PC-3 (cell line): Measurements from ENCODE around the gene NTF3. TPM values are rescaled to one million over a fixed set of nuclear protein-coding genes. Genes with fewer than 3 reads are reported as not detected.

Experiments
- ATAC-seq: fragments of 200-7000 bp; cut with Tn5 transposase; 2 replicates; pipeline ENCODE4 v1.9.1; 2020; ENCODE audit warnings: mild to moderate bottlenecking, moderate library complexity
- BruUV-seq: library from RNA; stranded (reverse); fragments of 400-500 nt; replicated peaks from 2 replicates; lab custom pipeline; 2021; lab: Mats Ljungman, UMichigan
- CTCF ChIA-PET: fragments of 300-600 bp; sonication (Branson Sonifier 250); formaldehyde crosslinking; loops from one replicate; lab custom pipeline; 2022; ENCODE audit warnings: antibody characterized with exemption; lab: Charles Lee
- POLR2A ChIA-PET: fragments of 300-600 bp; sonication (Branson Sonifier 250); formaldehyde crosslinking; loops from one replicate; lab custom pipeline; 2022; ENCODE audit warnings: antibody characterized with exemption; ENCODE audit not compliant: unreplicated experiment; lab: Charles Lee
- DNase-seq: peaks from one replicate; pipeline ENCODE4 v3.0.0-alpha.2; 2015
- H2AFZ ChIP-seq: fragments of 300-600 bp; sonication (generic); 2 replicates; pipeline ENCODE4 v1.6.0; 2016; ENCODE audit warnings: antibody characterized with exemption, low read length
- H3F3A ChIP-seq: fragments of 300-600 bp; sonication (generic); one replicate; pipeline ENCODE4 v1.6.0; 2017; ENCODE audit warnings: antibody characterized with exemption, low read length, control low read depth, mild to moderate bottlenecking; ENCODE audit not compliant: unreplicated experiment
- H3K27ac ChIP-seq: fragments of 300-600 bp; sonication (generic); 2 replicates; pipeline ENCODE4 v1.5.1; 2016; ENCODE audit warnings: mild to moderate bottlenecking, low read length
- H3K27me3 ChIP-seq: fragments of 300-600 bp; sonication (generic); 2 replicates; pipeline ENCODE4 v1.6.1; 2016; ENCODE audit warnings: low read length, mixed read lengths
- H3K36me3 ChIP-seq: fragments of 300-600 bp; sonication (generic); 2 replicates; pipeline ENCODE4 v1.6.1; 2016; ENCODE audit warnings: low read depth, mixed run types, low read length, mixed read lengths
- H3K4me1 ChIP-seq: fragments of 300-600 bp; sonication (generic); 2 replicates; pipeline ENCODE4 v1.5.1; 2016; ENCODE audit warnings: low read length; ENCODE audit not compliant: insufficient read depth
- H3K4me2 ChIP-seq: fragments of 300-600 bp; sonication (generic); 2 replicates; pipeline ENCODE4 v1.6.0; 2016; ENCODE audit warnings: low read length
- H3K4me3 ChIP-seq: fragments of 300-600 bp; sonication (generic); 2 replicates; pipeline ENCODE4 v1.5.1; 2016; ENCODE audit warnings: mild to moderate bottlenecking, low read length, mixed read lengths
- H3K79me2 ChIP-seq: fragments of 300-600 bp; sonication (generic); 2 replicates; pipeline ENCODE4 v1.6.1; 2017; ENCODE audit warnings: low read length, mixed read lengths
- H3K9ac ChIP-seq: fragments of 300-600 bp; sonication (generic); 2 replicates; pipeline ENCODE4 v1.6.0; 2016; ENCODE audit warnings: mild to moderate bottlenecking, low read length
- H3K9me2 ChIP-seq: fragments of 300-600 bp; sonication (generic); replicated peaks from 2 replicates; pipeline ENCODE4 v1.6.1; 2016; ENCODE audit warnings: mixed run types, low read length, mixed read lengths
- H3K9me3 ChIP-seq: fragments of 300-600 bp; sonication (generic); 2 replicates; pipeline ENCODE4 v1.6.1; 2016; ENCODE audit warnings: low read length, mixed read lengths
- H4K20me1 ChIP-seq: fragments of 300-600 bp; sonication (generic); 2 replicates; pipeline ENCODE4 v1.6.1; 2016; ENCODE audit warnings: low read length, mixed read lengths
- CTCF ChIP-seq: fragments of 300-600 bp; sonication (generic); conservative IDR thresholded peaks from 2 replicates; pipeline ENCODE4 v1.5.1; 2017; ENCODE audit warnings: antibody characterized with exemption, low read depth, mild to moderate bottlenecking, low read length
- EZH2 ChIP-seq: fragments of 300-600 bp; sonication (generic); IDR thresholded peaks from one replicate; pipeline ENCODE4 v1.6.1; 2017; ENCODE audit warnings: antibody characterized with exemption, mild to moderate bottlenecking, low read length; ENCODE audit not compliant: unreplicated experiment
- EZH2phosphoT487 ChIP-seq: fragments of 300-600 bp; sonication (generic); IDR thresholded peaks from 2 replicates; pipeline ENCODE4 v1.6.1; 2018; ENCODE audit warnings: mild to moderate bottlenecking, antibody characterized with exemption, low read length, borderline replicate concordance
- intact Hi-C: fragments of 100-400 bp; cut with micrococcal nuclease; formaldehyde crosslinking; loops from 2 replicates; pipeline ENCODE4 v1.9.0; 2023
- total RNA-seq: library from RNA; depleted of rRNA; stranded (reverse); fragments of >200 nt; gene quantifications from 2 replicates; pipeline ENCODE4 v1.2.3, GENCODE V29; 2014

Gene NTF3
- total RNA-seq, 1 experiment from 2014 or later, result not detected

- no TSS peak for BruUV-seq
- Histone ChIP-seq H3K27me3 (peaks cover 23% of the 10 kb centered on the region; the same call in 1 of the 2 replicates), H3K4me2 (no peak overlapping the region), H3K4me1 (no peaks in the 10 kb centered on the region), H2AFZ (no peak overlapping the region), H3K79me2 (no peaks in the 10 kb centered on the region), H3K27ac (no peak overlapping the region), H3K9ac (no peak overlapping the region), H3F3A (no peaks in the 10 kb centered on the region), H3K9me3 (no peaks in the 10 kb centered on the region), H4K20me1 (no peaks in the 10 kb centered on the region), H3K9me2 (no peaks in the 10 kb centered on the region), H3K36me3 (no peaks in the 10 kb centered on the region), H3K4me3 (no peak overlapping the region)
- DNase-seq (no peak), ATAC-seq (no peak)
- TF ChIP-seq EZH2 (no peak), CTCF (no peak), EZH2phosphoT487 (no peak)
- intact Hi-C loops, result no loop called here
- CTCF ChIA-PET, result no interaction called here
- POLR2A ChIA-PET, result no interaction called here
These were observed 62.4 kb downstream of the NTF3 start for GRCh38 chr12:5494343-5494742.

GRCh38 chr12:5497329-5498053 is 65.6 kb downstream of the NTF3 start:
- H3K27ac ChIP-seq, result no peak overlapping the region
- ChIA-PET CTCF (no interaction called here), POLR2A (no interaction called here)
- no TSS peak for BruUV-seq
- 0 out of 2 replicates have a peak, but pooled peaks cover 23% of the 10 kb centered on the region for H3K27me3 ChIP-seq
- no peak overlapping the region for H3K9ac ChIP-seq
- H3K4me3 ChIP-seq, result no peak overlapping the region
- no peaks in the 10 kb centered on the region for H3F3A ChIP-seq
- DNase-seq (no peak), ATAC-seq (no peak)
- H3K4me2 ChIP-seq, result no peak overlapping the region
- no peak overlapping the region for H2AFZ ChIP-seq
- no peaks in the 10 kb centered on the region for H3K4me1 ChIP-seq
- intact Hi-C loops, result no loop called here
- H3K36me3 ChIP-seq, result no peaks in the 10 kb centered on the region
- no peaks in the 10 kb centered on the region for H3K9me3 ChIP-seq
- H3K9me2 ChIP-seq, result no peaks in the 10 kb centered on the region
- no peaks in the 10 kb centered on the region for H4K20me1 ChIP-seq
- no peaks in the 10 kb centered on the region for H3K79me2 ChIP-seq
- no peak for TF ChIP-seq CTCF
- no peak for TF ChIP-seq EZH2
- no peak for TF ChIP-seq EZH2phosphoT487

GRCh38 chr12:5498076-5498475 is 66.2 kb downstream of the NTF3 start:
- ChIA-PET CTCF (no interaction called here), POLR2A (no interaction called here)
- Histone ChIP-seq H3K36me3 (no peaks in the 10 kb centered on the region), H3K9ac (no peak overlapping the region), H3K4me2 (no peak overlapping the region), H3K4me3 (no peak overlapping the region), H3K27me3 (0 out of 2 replicates have a peak, but pooled peaks cover 17% of the 10 kb centered on the region), H4K20me1 (no peaks in the 10 kb centered on the region), H3K79me2 (no peaks in the 10 kb centered on the region), H2AFZ (no peak overlapping the region), H3K4me1 (no peaks in the 10 kb centered on the region), H3K9me2 (no peaks in the 10 kb centered on the region), H3K27ac (no peak overlapping the region), H3K9me3 (no peaks in the 10 kb centered on the region), H3F3A (no peaks in the 10 kb centered on the region)
- BruUV-seq, result no TSS peak
- ATAC-seq (no peak), DNase-seq (no peak)
- intact Hi-C loops, result no loop called here
- no peak for TF ChIP-seq CTCF
- no peak for TF ChIP-seq EZH2
- TF ChIP-seq EZH2phosphoT487, result no peak
